Neural cell (in vitro differentiated cells): ENCODE measurements around the gene MAPK1IP1L.

Source experiments
- EZH2 ChIP-seq: fragments of 200-600, 300-800 bp; shearing (Covaris generic), sonication (generic); IDR thresholded peaks from 2 replicates; pipeline ENCODE4 v1.6.1; 2014; ENCODE audit warnings: antibody characterized with exemption, low read length, borderline replicate concordance, mild to moderate bottlenecking; ENCODE audit not compliant: insufficient read depth, poor library complexity, severe bottlenecking
- POLR2AphosphoS5 ChIP-seq: IDR thresholded peaks from 2 replicates; pipeline ENCODE4 v1.6.1; 2012

DNA sequence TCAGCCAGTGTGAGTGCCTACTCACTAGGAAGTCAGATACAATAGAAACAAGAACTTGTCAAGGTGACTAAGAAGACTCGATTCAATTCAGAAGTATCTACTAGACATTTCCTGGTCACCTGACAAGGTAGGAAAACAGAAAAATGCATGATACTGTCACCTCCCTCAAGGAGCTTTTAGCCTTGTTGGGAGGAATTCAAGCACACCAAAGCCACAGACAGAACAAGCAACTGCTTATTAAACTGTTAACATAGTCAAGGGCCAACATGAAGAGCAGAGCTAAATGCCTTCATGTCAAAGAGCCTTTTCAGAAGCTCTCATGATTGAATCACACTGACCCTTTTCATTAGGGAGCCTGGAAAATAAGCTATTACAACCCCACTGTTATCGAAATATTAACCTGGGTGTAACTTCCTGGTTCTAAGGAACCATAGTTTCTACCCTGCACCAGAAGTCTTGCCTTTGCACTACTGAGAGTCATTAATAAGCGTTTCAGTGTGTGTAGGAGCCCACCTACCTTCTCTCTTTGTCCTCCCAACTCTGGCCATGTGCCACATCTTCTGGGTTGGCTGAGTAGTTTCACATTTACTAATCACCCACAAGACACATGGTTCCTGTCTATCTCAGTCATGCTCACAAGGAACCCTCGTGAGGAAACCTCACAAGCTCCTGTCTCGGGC is 46.6 kb downstream of the MAPK1IP1L start:
- TF ChIP-seq POLR2AphosphoS5 (no peak), EZH2 (no peak)
